ENCODE results near the gene KCNJ5. TPM values are rescaled to one million over a fixed set of nuclear protein-coding genes. Genes with fewer than 3 reads are reported as not detected.

KCNJ5 gene
- total and polyA plus RNA-seq, 10 of the 15 experiments (the other 5 are each of a cell fraction or from before 2014, with no cell fraction given), result 0.03 TPM; not detected in 8

- CTCF ChIA-PET, result interaction anchor here (1.8 kb wide), 1 partner anchor 11 kb away, joined by 6 read pairs; no protein-coding TSS in a partner anchor
- Histone ChIP-seq H2AFZ (ENCODE audit: control insufficient read depth, low read depth, low read length) (no peak overlapping the region), H3K27ac (ENCODE audit: control insufficient read depth, insufficient read depth) (no peak overlapping the region), H3K4me1 (ENCODE audit: control insufficient read depth, insufficient read depth, low read length) (peaks cover 6% of the 10 kb centered on the region), H3K79me2 (ENCODE audit: control insufficient read depth, insufficient read depth, low read length) (no peaks in the 10 kb centered on the region), H4K20me1 (ENCODE audit: control insufficient read depth, insufficient read depth) (no peaks in the 10 kb centered on the region), H3K9ac (ENCODE audit: control insufficient read depth, insufficient read depth, low read length) (no peak overlapping the region), H3K36me3 (ENCODE audit: control insufficient read depth in 2 of 2, insufficient read depth in 2 of 2, low read length in 1 of 2) (no peaks in the 10 kb centered on the region), H3K4me3 (no peak overlapping the region), H3K4me2 (ENCODE audit: control insufficient read depth, insufficient read depth) (no peak overlapping the region), H3K27me3 (replicated peaks in 1 of 2; ENCODE audit: control insufficient read depth in 2 of 2, insufficient read depth in 2 of 2, low read length in 1 of 2) (peaks cover 2 to 9% of the 10 kb centered on the region in 2 experiments; a peak in 3 of 4 replicates), H3K9me3 (replicated peaks; ENCODE audit: control insufficient read depth, insufficient read depth, low read length) (no peaks in the 10 kb centered on the region)
- FAIRE-seq, result no peak
- SMC1A ChIA-PET (ENCODE audit: uncharacterized antibody, unreplicated experiment), result no interaction called here
- RAD21 ChIA-PET (ENCODE audit: unreplicated experiment), result no interaction called here
- BruUV-seq (replicated peaks), result no TSS peak
- POLR2A ChIA-PET, result no interaction called here
- DNase-seq (ENCODE audit: low read depth, low spot score), result no peak
- no peak for ATAC-seq
- in situ Hi-C loops (cut with MboI) (no loop called here), intact Hi-C loops (cut with micrococcal nuclease; ENCODE audit: unreplicated experiment) (no loop called here)
- WGBS (ENCODE audit: insufficient coverage, insufficient replicate concordance, low lambda C conversion rate, missing lambda C conversion rate), result 67% methylated on average over 9 of the region's 9 CpGs
- TF ChIP-seq FOXM1 (IDR thresholded peaks at IDR 0.05; ENCODE audit: low read depth, low read length) (no peak), CREB1 (IDR thresholded peaks at IDR 0.05; ENCODE audit: low read depth) (no peak), ZNF592 (IDR thresholded peaks at IDR 0.05) (no peak), JUNB (IDR thresholded peaks at IDR 0.05) (no peak), GATAD2B (conservative IDR thresholded peaks at IDR 0.05; ENCODE audit: low read depth) (no peak), ZBTB40 (IDR thresholded peaks at IDR 0.05; ENCODE audit: borderline replicate concordance) (no peak), MXI1 (IDR thresholded peaks at IDR 0.05; ENCODE audit: low read depth, low read length) (no peak), GABPA (IDR thresholded peaks at IDR 0.05; ENCODE audit: low read depth) (no peak), RELB (IDR thresholded peaks at IDR 0.05; ENCODE audit: low read depth) (no peak), MTA2 (IDR thresholded peaks at IDR 0.05; ENCODE audit: low read depth) (no peak)
- TF ChIP-seq, protein P1, sequence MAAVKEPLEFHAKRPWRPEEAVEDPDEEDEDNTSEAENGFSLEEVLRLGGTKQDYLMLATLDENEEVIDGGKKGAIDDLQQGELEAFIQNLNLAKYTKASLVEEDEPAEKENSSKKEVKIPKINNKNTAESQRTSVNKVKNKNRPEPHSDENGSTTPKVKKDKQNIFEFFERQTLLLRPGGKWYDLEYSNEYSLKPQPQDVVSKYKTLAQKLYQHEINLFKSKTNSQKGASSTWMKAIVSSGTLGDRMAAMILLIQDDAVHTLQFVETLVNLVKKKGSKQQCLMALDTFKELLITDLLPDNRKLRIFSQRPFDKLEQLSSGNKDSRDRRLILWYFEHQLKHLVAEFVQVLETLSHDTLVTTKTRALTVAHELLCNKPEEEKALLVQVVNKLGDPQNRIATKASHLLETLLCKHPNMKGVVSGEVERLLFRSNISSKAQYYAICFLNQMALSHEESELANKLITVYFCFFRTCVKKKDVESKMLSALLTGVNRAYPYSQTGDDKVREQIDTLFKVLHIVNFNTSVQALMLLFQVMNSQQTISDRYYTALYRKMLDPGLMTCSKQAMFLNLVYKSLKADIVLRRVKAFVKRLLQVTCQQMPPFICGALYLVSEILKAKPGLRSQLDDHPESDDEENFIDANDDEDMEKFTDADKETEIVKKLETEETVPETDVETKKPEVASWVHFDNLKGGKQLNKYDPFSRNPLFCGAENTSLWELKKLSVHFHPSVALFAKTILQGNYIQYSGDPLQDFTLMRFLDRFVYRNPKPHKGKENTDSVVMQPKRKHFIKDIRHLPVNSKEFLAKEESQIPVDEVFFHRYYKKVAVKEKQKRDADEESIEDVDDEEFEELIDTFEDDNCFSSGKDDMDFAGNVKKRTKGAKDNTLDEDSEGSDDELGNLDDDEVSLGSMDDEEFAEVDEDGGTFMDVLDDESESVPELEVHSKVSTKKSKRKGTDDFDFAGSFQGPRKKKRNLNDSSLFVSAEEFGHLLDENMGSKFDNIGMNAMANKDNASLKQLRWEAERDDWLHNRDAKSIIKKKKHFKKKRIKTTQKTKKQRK (IDR thresholded peaks at IDR 0.05; ENCODE audit: low read depth, low read length), result no peak
Observed at GRCh38 chr11:128895526-128895925, 4.4 kb downstream of the KCNJ5 start.
